GM18498 (cell line): ENCODE measurements around the gene EFNB1.

Experiments used
- ATAC-seq: cut with Tn5 transposase; IDR thresholded peaks from one replicate; pipeline ENCODE4 v1.9.1; 2021; ENCODE audit warnings: mild to moderate bottlenecking, moderate library complexity; ENCODE audit not compliant: unreplicated experiment

The EFNB1 gene

GRCh38 chrX:68842781-68843581 lies 14.2 kb downstream of the EFNB1 start:
- ATAC-seq, result no peak

GRCh38 chrX:68843992-68844391 lies 15.2 kb downstream of the EFNB1 start:
- ATAC-seq, result no peak

- ATAC-seq, result no peak
Observed at GRCh38 chrX:68844581-68844980, 15.8 kb downstream of the EFNB1 start.

GRCh38 chrX:68846536-68846935 lies 17.7 kb downstream of the EFNB1 start:
- no peak for ATAC-seq

GRCh38 chrX:68847172-68847571 lies 18.4 kb downstream of the EFNB1 start:
- no peak for ATAC-seq

GRCh38 chrX:68848189-68848940 lies 19.5 kb downstream of the EFNB1 start:
- ATAC-seq, result no peak

GRCh38 chrX:68851082-68851481 lies 22.3 kb downstream of the EFNB1 start:
- ATAC-seq, result no peak

- ATAC-seq, result no peak
Observed at GRCh38 chrX:68852046-68852445, 23.2 kb downstream of the EFNB1 start.

- ATAC-seq, result no peak
Observed at GRCh38 chrX:68853665-68854251, 24.9 kb downstream of the EFNB1 start.

- no peak for ATAC-seq
Observed at GRCh38 chrX:68865300-68865699, 36.5 kb downstream of the EFNB1 start.

- ATAC-seq, result no peak
Observed at GRCh38 chrX:68865926-68866325, 37.1 kb downstream of the EFNB1 start.

- ATAC-seq, result no peak
Observed at GRCh38 chrX:68867458-68868112, 38.8 kb downstream of the EFNB1 start.

GRCh38 chrX:68868316-68868715 lies 39.5 kb downstream of the EFNB1 start:
- ATAC-seq, result no peak

- no peak for ATAC-seq
Observed at GRCh38 chrX:68868902-68869800, 40.3 kb downstream of the EFNB1 start.

- ATAC-seq, result no peak
Observed at GRCh38 chrX:68870357-68870756, 41.5 kb downstream of the EFNB1 start.

GRCh38 chrX:68872171-68872570 lies 43.4 kb downstream of the EFNB1 start:
- ATAC-seq, result no peak

GRCh38 chrX:68874076-68874475 lies 45.3 kb downstream of the EFNB1 start:
- ATAC-seq, result no peak

GRCh38 chrX:68876731-68877130 lies 47.9 kb downstream of the EFNB1 start:
- ATAC-seq, result no peak

GRCh38 chrX:68877606-68878005 lies 48.8 kb downstream of the EFNB1 start:
- no peak for ATAC-seq

- no peak for ATAC-seq
Observed at GRCh38 chrX:68878977-68879645, 50.3 kb downstream of the EFNB1 start.
